Ramos (cell line): Measurements from ENCODE around the gene SYT9.
"Not testable (repeated sequence)": the region's sequence is repeated elsewhere in the genome, so short reads cannot be mapped to it uniquely, and the experiment has no call there.

Experiments used
- in situ Hi-C: fragments of 300-500 bp; cut with MboI; formaldehyde crosslinking; loops from one replicate; pipeline ENCODE4 v1.14.3; 2022; ENCODE audit warnings: low sequenced_read_pairs; ENCODE audit not compliant: unreplicated experiment

SYT9 gene

GRCh38 chr11:7493670-7494069 lies 242.0 kb downstream of the SYT9 start:
- in situ Hi-C loops: no loop called here

GRCh38 chr11:7494086-7494745 lies 242.5 kb downstream of the SYT9 start:
- in situ Hi-C loops: no loop called here

GRCh38 chr11:7495882-7496551 lies 244.3 kb downstream of the SYT9 start:
- in situ Hi-C loops: no loop called here

- in situ Hi-C loops: no loop called here
Observed at GRCh38 chr11:7498193-7498592, 246.5 kb downstream of the SYT9 start.

GRCh38 chr11:7499081-7499480 lies 247.4 kb downstream of the SYT9 start:
- in situ Hi-C loops: no loop called here

GRCh38 chr11:7500251-7500650 lies 248.5 kb downstream of the SYT9 start:
- in situ Hi-C loops: no loop called here

GRCh38 chr11:7501251-7501650 lies 249.5 kb downstream of the SYT9 start:
- in situ Hi-C loops: no loop called here

- in situ Hi-C loops: no loop called here
Observed at GRCh38 chr11:7501894-7502293, 250.2 kb downstream of the SYT9 start.

- in situ Hi-C loops: no loop called here
Observed at GRCh38 chr11:7506243-7506642, 254.5 kb downstream of the SYT9 start.

GRCh38 chr11:7508087-7508486 lies 256.4 kb downstream of the SYT9 start:
- in situ Hi-C loops: no loop called here

- in situ Hi-C loops: no loop called here
Observed at GRCh38 chr11:7509966-7510365, 258.3 kb downstream of the SYT9 start.

GRCh38 chr11:7511401-7511800 lies 259.7 kb downstream of the SYT9 start:
- in situ Hi-C loops: no loop called here

GRCh38 chr11:7512525-7513233 lies 261.0 kb downstream of the SYT9 start:
- in situ Hi-C loops: no loop called here

- in situ Hi-C loops: no loop called here
Observed at GRCh38 chr11:7513234-7514098, 261.8 kb downstream of the SYT9 start, which contains the start of gene PPFIBP2. Gene PPFIBP2 (plus strand): TSS chr11:7513999. CDS start chr11:7549476, 35,477 bp downstream.

GRCh38 chr11:7514099-7514591 lies 262.4 kb downstream of the SYT9 start:
- in situ Hi-C loops: no loop called here

- in situ Hi-C loops: no loop called here
Observed at GRCh38 chr11:7515447-7515886, 263.8 kb downstream of the SYT9 start.

GRCh38 chr11:7516475-7516874 lies 264.8 kb downstream of the SYT9 start:
- in situ Hi-C loops: no loop called here

- in situ Hi-C loops: not testable (repeated sequence)
Observed at GRCh38 chr11:7517743-7518142, 266.0 kb downstream of the SYT9 start.
